ENCODE data around the gene SLC6A5. TPM values are rescaled to one million over a fixed set of nuclear protein-coding genes. Genes with fewer than 3 reads are reported as not detected.
A peak's percentile ranks its signal among the peaks of the same experiment; 100 is the strongest.

The SLC6A5 gene
- total and polyA plus RNA-seq, 2 of the 8 experiments (the other 6 are each of a cell fraction or from before 2014, with no cell fraction given): not detected

- no peak overlapping the region for H2BK120ac ChIP-seq (replicated peaks; ENCODE audit: low read depth, low read length)
- no peak overlapping the region for H3K4ac ChIP-seq (replicated peaks; ENCODE audit: insufficient read length, low read depth, low read length)
- no peaks in the 10 kb centered on the region for H3K79me1 ChIP-seq (ENCODE audit: low read depth, low read length)
- FAIRE-seq (no peak), DNase-seq (ENCODE audit: low read depth in 1 of 2, low spot score in 2 of 2) (no peak)
- H4K91ac ChIP-seq (replicated peaks; ENCODE audit: insufficient read length, low read length): no peak overlapping the region
- no peak overlapping the region for H2AFZ ChIP-seq (ENCODE audit: low read length)
- 11% methylated on average over 10 of the region's 10 CpGs; no CpG with 5 or more reads in 1 of the 2 experiments for WGBS, 2 experiments (ENCODE audit: extremely low coverage in 1 of 2, insufficient coverage in 1 of 2, insufficient read length in 1 of 2, insufficient replicate concordance in 2 of 2, low coverage in 1 of 2, low lambda C conversion rate in 2 of 2, missing lambda C conversion rate in 1 of 2)
- H3K36me3 ChIP-seq (ENCODE audit: control insufficient read depth in 2 of 4, insufficient read depth in 4 of 4, low read length in 3 of 4): no peaks in the 10 kb centered on the region
- no peak overlapping the region for H4K8ac ChIP-seq (ENCODE audit: extremely low read depth, insufficient read depth, low read length)
- H4K5ac ChIP-seq (ENCODE audit: insufficient read length, low read depth, low read length): no peak overlapping the region
- no peaks in the 10 kb centered on the region for H3K79me2 ChIP-seq (ENCODE audit: control insufficient read depth in 1 of 2, insufficient read depth in 2 of 2, low read length in 2 of 2)
- H2BK5ac ChIP-seq (ENCODE audit: low read depth, low read length): no peak overlapping the region
- no peak overlapping the region for H3K9ac ChIP-seq (replicated peaks in 1 of 4; ENCODE audit: extremely low read depth in 1 of 4, low read depth in 3 of 4, low read length in 3 of 4)
- no peak overlapping the region for H3K14ac ChIP-seq (ENCODE audit: insufficient read length)
- POLR2A ChIA-PET (ENCODE audit: partially characterized antibody): no interaction called here
- H3K18ac ChIP-seq (ENCODE audit: extremely low read depth, low read length): no peak overlapping the region
- H3K23me2 ChIP-seq (ENCODE audit: low read depth, low read length): peaks cover 21% of the 10 kb centered on the region
- CTCF ChIA-PET (ENCODE audit: partially characterized antibody): interaction anchor here (0.8 to 2.3 kb wide), 7 partner anchors 8 to 205 kb away, joined by 3 to 11 read pairs (median 5); no protein-coding TSS in a partner anchor
- TF ChIP-seq YY1 (IDR thresholded peaks at IDR 0.05; ENCODE audit: low read depth, low read length): no peak
- no peak for TF ChIP-seq SIRT6 (IDR thresholded peaks at IDR 0.05; ENCODE audit: low read length)
- peak; percentile 56 for TF ChIP-seq EZH2 (IDR thresholded peaks at IDR 0.05; ENCODE audit: low read depth, low read length, severe bottlenecking)
- TF ChIP-seq SUZ12 (IDR thresholded peaks at IDR 0.05; ENCODE audit: low read length): peak; percentile 59; the same call in 1 of the 2 replicates
- no peak overlapping the region for H3K27ac ChIP-seq (ENCODE audit: low read depth, low read length)
- H4K20me1 ChIP-seq (replicated peaks in 1 of 2; ENCODE audit: control insufficient read depth in 1 of 2, insufficient read depth in 2 of 2, low read length in 2 of 2): peaks cover 0 to 5% of the 10 kb centered on the region in 2 experiments
- H3K4me2 ChIP-seq (ENCODE audit: insufficient read depth in 1 of 2, low read depth in 2 of 2, low read length in 2 of 2): peak overlapping the region; percentile 77 to 99
- no peak overlapping the region for H2BK12ac ChIP-seq (ENCODE audit: low read depth, low read length)
- H3K4me3 ChIP-seq (ENCODE audit: extremely low read depth in 1 of 4, insufficient read depth in 2 of 4, low read depth in 3 of 4, low read length in 4 of 4): peak overlapping the region; percentile 50 to 80 (median 56); a peak in 5 of 8 replicates
- H3K27me3 ChIP-seq (replicated peaks in 1 of 4; ENCODE audit: control insufficient read depth in 3 of 4, extremely low read depth in 1 of 4, insufficient read depth in 3 of 4, low read length in 3 of 4): peaks cover 45 to 60% (median 59%) of the 10 kb centered on the region in 4 experiments
- peaks cover 12 to 24% (median 13%) of the 10 kb centered on the region in 4 experiments; a peak in 6 of 7 replicates for H3K4me1 ChIP-seq (replicated peaks in 1 of 4; ENCODE audit: control insufficient read depth in 3 of 4, insufficient read depth in 4 of 4, low read length in 3 of 4)
- H3K56ac ChIP-seq (replicated peaks; ENCODE audit: insufficient read length, low read depth, low read length): no peak overlapping the region
- H2BK20ac ChIP-seq (ENCODE audit: low read length): no peak overlapping the region
- H3K23ac ChIP-seq (ENCODE audit: insufficient read length): no peak overlapping the region
- no peak overlapping the region for H2AK5ac ChIP-seq (ENCODE audit: low read depth, low read length)
- no peak overlapping the region for H2BK15ac ChIP-seq (ENCODE audit: low read length)
- H3K9me3 ChIP-seq (ENCODE audit: insufficient read depth in 2 of 2, low read depth in 1 of 2, low read length in 1 of 2): no peaks in the 10 kb centered on the region
These were observed 68.9 kb downstream of the SLC6A5 start for GRCh38 chr11:20668131-20668809.
